Endothelial cell of umbilical vein (primary cell): ENCODE data around the gene TMEM125. TPM values are rescaled to one million over a fixed set of nuclear protein-coding genes. Genes with fewer than 3 reads are reported as not detected.

Source experiments
- BruUV-seq: library from RNA; stranded (reverse); fragments of 400-500 nt; replicated peaks from 2 replicates; lab custom pipeline; 2021; lab: Mats Ljungman, UMichigan
- CTCF ChIA-PET: fragments of 300-600, 350-600 bp; sonication (Branson Sonifier 250); formaldehyde crosslinking; loops from one replicate; lab custom pipeline; 2021; ENCODE audit warnings: antibody characterized with exemption, inconsistent platforms; lab: Charles Lee
- POLR2A ChIA-PET: fragments of 300-600, 350-600 bp; sonication (Branson Sonifier 250); formaldehyde crosslinking; loops from one replicate; lab custom pipeline; 2021; ENCODE audit warnings: antibody characterized with exemption, inconsistent platforms; lab: Charles Lee
- DNase-seq: peaks from one replicate; pipeline ENCODE4 v3.0.0-alpha.2; 2011; ENCODE audit warnings: low read depth, low spot score
- FAIRE-seq: peaks from 2 replicates; lab custom pipeline; 2011; peaks lifted over from hg19 to GRCh38; lab: Jason Lieb, UNC
- H2AFZ ChIP-seq: 2 replicates; pipeline ENCODE4 v1.6.0; 2012; ENCODE audit warnings: low read depth, low read length, control low read depth, inconsistent platforms
- H3K27ac ChIP-seq: 2 replicates; pipeline ENCODE4 v1.5.1; 2011; ENCODE audit warnings: low read depth, mild to moderate bottlenecking, control low read depth, low read length, moderate library complexity; ENCODE audit not compliant: insufficient read depth
- H3K27me3 ChIP-seq, 2 experiments: 2 replicates each; pipeline versions ENCODE4 v1.6.0 to v1.6.1; 2011; ENCODE audit warnings: low read length in 2 of 2, mixed read lengths in 1 of 2; ENCODE audit not compliant: control insufficient read depth in 2 of 2, insufficient read depth in 2 of 2
- H3K36me3 ChIP-seq, 2 experiments: 2 replicates in 1 of 2; 3 replicates in 1 of 2; pipeline ENCODE4 v1.5.1; 2011; ENCODE audit warnings: low read length in 2 of 2, mild to moderate bottlenecking in 1 of 2, moderate library complexity in 1 of 2; ENCODE audit not compliant: control insufficient read depth in 2 of 2, insufficient read depth in 2 of 2; ENCODE audit errors: extremely low read depth in 1 of 2
- H3K4me1 ChIP-seq: 3 replicates; pipeline ENCODE4 v1.5.1; 2011; ENCODE audit warnings: mild to moderate bottlenecking, low read length; ENCODE audit not compliant: control insufficient read depth, insufficient read depth; ENCODE audit errors: extremely low read depth
- H3K4me2 ChIP-seq: 2 replicates; pipeline ENCODE4 v1.6.1; 2011; ENCODE audit warnings: low read length, control low read depth, mixed read lengths; ENCODE audit not compliant: insufficient read depth
- H3K4me3 ChIP-seq, 3 experiments: fragments of 200-600 bp in 1 of 3; sonication (generic), shearing (Covaris generic) in 1 of 3; replicated peaks in 1 of 3; 2 replicates each; pipeline ENCODE4 v1.5.1; 2011 to 2016; ENCODE audit warnings: control low read depth in 3 of 3, low read length in 3 of 3, mild to moderate bottlenecking in 2 of 3, inconsistent platforms in 1 of 3, low read depth in 1 of 3, moderate library complexity in 1 of 3; ENCODE audit not compliant: insufficient read depth in 1 of 3
- H3K79me2 ChIP-seq: 2 replicates; pipeline ENCODE4 v1.6.0; 2012; ENCODE audit warnings: low read length, inconsistent platforms; ENCODE audit not compliant: control insufficient read depth, insufficient read depth
- H3K9ac ChIP-seq: replicated peaks from 2 replicates; pipeline ENCODE3; 2011; ENCODE audit warnings: low read length, control low read depth; ENCODE audit not compliant: insufficient read depth; ENCODE audit errors: extremely low read depth
- H3K9me1 ChIP-seq: replicated peaks from 3 replicates; pipeline ENCODE4 v1.6.0; 2011; ENCODE audit warnings: mild to moderate bottlenecking, low read length; ENCODE audit not compliant: control insufficient read depth, insufficient read depth; ENCODE audit errors: extremely low read depth
- H3K9me3 ChIP-seq: replicated peaks from 2 replicates; pipeline ENCODE4 v1.5.1; 2012; ENCODE audit warnings: low read length, inconsistent platforms; ENCODE audit not compliant: control insufficient read depth, insufficient read depth
- H4K20me1 ChIP-seq: replicated peaks from 2 replicates; pipeline ENCODE3; 2011; ENCODE audit warnings: mild to moderate bottlenecking, low read length; ENCODE audit not compliant: control insufficient read depth, insufficient read depth; ENCODE audit errors: extremely low read depth
- EZH2 ChIP-seq: IDR thresholded peaks from 2 replicates; pipeline ENCODE4 v1.6.1; 2012; ENCODE audit warnings: borderline replicate concordance, low read depth, mild to moderate bottlenecking, moderate library complexity, low read length, inconsistent platforms; ENCODE audit not compliant: severe bottlenecking
- FOS ChIP-seq: IDR thresholded peaks from 2 replicates; pipeline ENCODE4 v1.6.1; 2011; ENCODE audit warnings: mild to moderate bottlenecking, low read length, moderate library complexity, borderline replicate concordance; ENCODE audit not compliant: insufficient read depth
- GATA2 ChIP-seq: IDR thresholded peaks from 2 replicates; pipeline ENCODE4 v1.7.0; 2011; ENCODE audit warnings: low read depth, mild to moderate bottlenecking, moderate library complexity, mixed read lengths, low read length; ENCODE audit not compliant: insufficient read length, insufficient read depth
- JUN ChIP-seq: IDR thresholded peaks from 2 replicates; pipeline ENCODE4 v1.6.1; 2011; ENCODE audit warnings: borderline replicate concordance, low read depth; ENCODE audit not compliant: insufficient read length, insufficient read depth
- MYC ChIP-seq: IDR thresholded peaks from one replicate; pipeline ENCODE4 v1.6.1; 2011; ENCODE audit warnings: mild to moderate bottlenecking, low read depth, low read length
- POLR2A ChIP-seq: IDR thresholded peaks from 2 replicates; pipeline ENCODE4 v1.6.1; 2012; ENCODE audit warnings: low read depth, mild to moderate bottlenecking, control low read depth, low read length
- POLR2AphosphoS5 ChIP-seq: IDR thresholded peaks from 2 replicates; pipeline ENCODE4 v1.6.1; 2012; ENCODE audit warnings: low read depth, mild to moderate bottlenecking, control low read depth, low read length, moderate library complexity; ENCODE audit not compliant: insufficient read depth
- dilution Hi-C: fragments of 300-500 bp; cut with MboI; formaldehyde crosslinking; loops from one replicate; pipeline ENCODE4 v1.15.0; 2019; ENCODE audit warnings: low sequenced_read_pairs; ENCODE audit not compliant: extremely low pct_ligation_motif_present
- intact Hi-C: fragments of 100-400 bp; cut with micrococcal nuclease; formaldehyde crosslinking; loops from one replicate; pipeline ENCODE4 v1.10.0; 2022
- polyA plus RNA-seq, 4 experiments: library from polyadenylated mRNA; depleted of rRNA in 3 of 4; stranded (reverse) in 3 of 4; unstranded in 1 of 4; fragments of >200 nt; gene quantifications; 2 replicates each; pipeline versions ENCODE4 v1.2.1 to v1.2.3, GENCODE V29; 2011 to 2012; ENCODE audit warnings: missing spikeins in 1 of 4
- total RNA-seq: library from RNA; stranded (reverse); gene quantifications from 2 replicates; pipeline ENCODE4 v1.2.3, GENCODE V29; 2021
- TF ChIP-seq, protein P1 (sequence below), 2 donors: IDR thresholded peaks; 1 replicate in 1 of 2; 2 replicates in 1 of 2; pipeline ENCODE4 v1.5.1; 2011; ENCODE audit warnings: low read length in 2 of 2, mild to moderate bottlenecking in 2 of 2, moderate library complexity in 2 of 2, control low read depth in 1 of 2, inconsistent platforms in 1 of 2, low read depth in 1 of 2; ENCODE audit not compliant: insufficient read depth in 1 of 2; ENCODE audit errors: extremely low read depth in 1 of 2
- TF ChIP-seq, protein P2 (sequence below): IDR thresholded peaks from 2 replicates; pipeline ENCODE4 v1.6.1; 2011; ENCODE audit not compliant: insufficient read depth, insufficient read length

Gene TMEM125
- total and polyA plus RNA-seq, 2 donors (not counting 3 experiments of a cell fraction or from before 2014, with no cell fraction given), result 0.17 TPM; not detected in 1

DNA sequence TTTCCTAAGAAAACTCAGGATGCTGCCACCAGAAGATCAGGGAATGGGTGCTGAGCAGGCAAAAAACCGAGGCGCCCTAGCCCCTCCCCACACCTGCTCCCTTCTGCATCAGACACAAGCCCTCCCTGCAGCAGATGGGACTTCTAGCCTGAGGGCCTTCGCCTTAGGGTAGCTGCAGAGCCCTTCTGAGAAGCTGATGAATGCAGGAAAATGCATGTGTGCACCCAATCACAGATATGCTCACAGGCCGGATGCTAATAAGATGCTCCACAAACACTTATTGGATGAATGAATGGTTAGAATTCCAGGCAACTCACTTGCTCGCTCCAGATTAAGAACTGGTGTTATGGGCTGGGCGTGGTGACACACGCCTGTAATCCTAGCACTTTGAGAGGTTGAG, 22.4 kb downstream of the TMEM125 start:
- Histone ChIP-seq H3K4me3 (no peak overlapping the region), H3K36me3 (no peaks in the 10 kb centered on the region), H3K9ac (no peak overlapping the region), H3K4me1 (peaks cover 26% of the 10 kb centered on the region), H4K20me1 (no peaks in the 10 kb centered on the region), H3K4me2 (no peak overlapping the region), H3K9me3 (no peaks in the 10 kb centered on the region), H3K79me2 (no peaks in the 10 kb centered on the region), H3K27me3 (peaks cover under 1 to 5% of the 10 kb centered on the region in 2 experiments), H3K9me1 (no peaks in the 10 kb centered on the region), H2AFZ (no peak overlapping the region), H3K27ac (no peak overlapping the region)
- FAIRE-seq, result no peak
- no TSS peak for BruUV-seq
- TF ChIP-seq MYC (no peak), POLR2A (no peak), JUN (no peak), EZH2 (no peak), GATA2 (no peak), FOS (no peak), POLR2AphosphoS5 (no peak)
- TF ChIP-seq, protein P1, sequence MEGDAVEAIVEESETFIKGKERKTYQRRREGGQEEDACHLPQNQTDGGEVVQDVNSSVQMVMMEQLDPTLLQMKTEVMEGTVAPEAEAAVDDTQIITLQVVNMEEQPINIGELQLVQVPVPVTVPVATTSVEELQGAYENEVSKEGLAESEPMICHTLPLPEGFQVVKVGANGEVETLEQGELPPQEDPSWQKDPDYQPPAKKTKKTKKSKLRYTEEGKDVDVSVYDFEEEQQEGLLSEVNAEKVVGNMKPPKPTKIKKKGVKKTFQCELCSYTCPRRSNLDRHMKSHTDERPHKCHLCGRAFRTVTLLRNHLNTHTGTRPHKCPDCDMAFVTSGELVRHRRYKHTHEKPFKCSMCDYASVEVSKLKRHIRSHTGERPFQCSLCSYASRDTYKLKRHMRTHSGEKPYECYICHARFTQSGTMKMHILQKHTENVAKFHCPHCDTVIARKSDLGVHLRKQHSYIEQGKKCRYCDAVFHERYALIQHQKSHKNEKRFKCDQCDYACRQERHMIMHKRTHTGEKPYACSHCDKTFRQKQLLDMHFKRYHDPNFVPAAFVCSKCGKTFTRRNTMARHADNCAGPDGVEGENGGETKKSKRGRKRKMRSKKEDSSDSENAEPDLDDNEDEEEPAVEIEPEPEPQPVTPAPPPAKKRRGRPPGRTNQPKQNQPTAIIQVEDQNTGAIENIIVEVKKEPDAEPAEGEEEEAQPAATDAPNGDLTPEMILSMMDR (IDR thresholded peaks at IDR 0.05; ENCODE audit: extremely low read depth in 1 of 2, insufficient read depth in 1 of 2, low read depth in 1 of 2, low read length in 2 of 2), result no peak
- TF ChIP-seq, protein P2, sequence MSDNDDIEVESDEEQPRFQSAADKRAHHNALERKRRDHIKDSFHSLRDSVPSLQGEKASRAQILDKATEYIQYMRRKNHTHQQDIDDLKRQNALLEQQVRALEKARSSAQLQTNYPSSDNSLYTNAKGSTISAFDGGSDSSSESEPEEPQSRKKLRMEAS, result no peak
- dilution Hi-C loops (no loop called here), intact Hi-C loops (no loop called here)
- POLR2A ChIA-PET, result no interaction called here
- DNase-seq, result no peak
- CTCF ChIA-PET, result no interaction called here
